Progenitor cell of endocrine pancreas (in vitro differentiated cells): ENCODE data around the gene PIGQ. TPM values are rescaled to one million over a fixed set of nuclear protein-coding genes. Genes with fewer than 3 reads are reported as not detected.

Experiments used
- DNase-seq: peaks from one replicate; pipeline ENCODE4 v3.0.0; 2021; ENCODE audit warnings: low spot score; ENCODE audit not compliant: unreplicated experiment
- H3K27ac Mint-ChIP-seq: 2 replicates; pipeline ENCODE4 v1.8.0; 2021; ENCODE audit warnings: mild to moderate bottlenecking, moderate library complexity, mixed read lengths
- H3K27me3 Mint-ChIP-seq: 2 replicates; pipeline ENCODE4 v1.8.0; 2021; ENCODE audit warnings: mixed read lengths
- H3K36me3 Mint-ChIP-seq: 2 replicates; pipeline ENCODE4 v1.8.0; 2022; ENCODE audit warnings: mixed read lengths; ENCODE audit not compliant: insufficient read depth
- H3K4me1 Mint-ChIP-seq: 2 replicates; pipeline ENCODE4 v1.8.0; 2021; ENCODE audit warnings: low read depth, mixed read lengths
- H3K4me3 Mint-ChIP-seq: 2 replicates; pipeline ENCODE4 v1.8.0; 2021; ENCODE audit warnings: low read depth, mild to moderate bottlenecking, moderate library complexity, mixed read lengths
- H3K9me3 Mint-ChIP-seq: 2 replicates; pipeline ENCODE4 v1.8.0; 2021; ENCODE audit warnings: low read depth, mixed read lengths
- total RNA-seq: library from RNA; stranded (reverse); gene quantifications from 2 replicates; pipeline ENCODE4 v1.2.1, GENCODE V29; 2021
- TF ChIP-seq, protein P1 (sequence below): fragments of 200-600 bp; sonication (generic); IDR thresholded peaks from one replicate; pipeline ENCODE4 v1.5.0; 2021; ENCODE audit warnings: antibody characterized with exemption, mild to moderate bottlenecking; ENCODE audit not compliant: unreplicated experiment

The PIGQ gene
- total RNA-seq, 1 donor from 2014 or later = 109 TPM

GRCh38 chr16:580141-580945 lies 10.6 kb downstream of the PIGQ start:
- TF ChIP-seq, protein P1, sequence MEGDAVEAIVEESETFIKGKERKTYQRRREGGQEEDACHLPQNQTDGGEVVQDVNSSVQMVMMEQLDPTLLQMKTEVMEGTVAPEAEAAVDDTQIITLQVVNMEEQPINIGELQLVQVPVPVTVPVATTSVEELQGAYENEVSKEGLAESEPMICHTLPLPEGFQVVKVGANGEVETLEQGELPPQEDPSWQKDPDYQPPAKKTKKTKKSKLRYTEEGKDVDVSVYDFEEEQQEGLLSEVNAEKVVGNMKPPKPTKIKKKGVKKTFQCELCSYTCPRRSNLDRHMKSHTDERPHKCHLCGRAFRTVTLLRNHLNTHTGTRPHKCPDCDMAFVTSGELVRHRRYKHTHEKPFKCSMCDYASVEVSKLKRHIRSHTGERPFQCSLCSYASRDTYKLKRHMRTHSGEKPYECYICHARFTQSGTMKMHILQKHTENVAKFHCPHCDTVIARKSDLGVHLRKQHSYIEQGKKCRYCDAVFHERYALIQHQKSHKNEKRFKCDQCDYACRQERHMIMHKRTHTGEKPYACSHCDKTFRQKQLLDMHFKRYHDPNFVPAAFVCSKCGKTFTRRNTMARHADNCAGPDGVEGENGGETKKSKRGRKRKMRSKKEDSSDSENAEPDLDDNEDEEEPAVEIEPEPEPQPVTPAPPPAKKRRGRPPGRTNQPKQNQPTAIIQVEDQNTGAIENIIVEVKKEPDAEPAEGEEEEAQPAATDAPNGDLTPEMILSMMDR = no peak
- H3K27ac Mint-ChIP-seq = no peak overlapping the region
- peaks cover 1% of the 10 kb centered on the region for H3K27me3 Mint-ChIP-seq
- peaks cover 3% of the 10 kb centered on the region for H3K36me3 Mint-ChIP-seq
- H3K4me1 Mint-ChIP-seq = peaks cover 2% of the 10 kb centered on the region
- no peak for DNase-seq
- H3K9me3 Mint-ChIP-seq = no peaks in the 10 kb centered on the region
- H3K4me3 Mint-ChIP-seq = no peak overlapping the region

DNA sequence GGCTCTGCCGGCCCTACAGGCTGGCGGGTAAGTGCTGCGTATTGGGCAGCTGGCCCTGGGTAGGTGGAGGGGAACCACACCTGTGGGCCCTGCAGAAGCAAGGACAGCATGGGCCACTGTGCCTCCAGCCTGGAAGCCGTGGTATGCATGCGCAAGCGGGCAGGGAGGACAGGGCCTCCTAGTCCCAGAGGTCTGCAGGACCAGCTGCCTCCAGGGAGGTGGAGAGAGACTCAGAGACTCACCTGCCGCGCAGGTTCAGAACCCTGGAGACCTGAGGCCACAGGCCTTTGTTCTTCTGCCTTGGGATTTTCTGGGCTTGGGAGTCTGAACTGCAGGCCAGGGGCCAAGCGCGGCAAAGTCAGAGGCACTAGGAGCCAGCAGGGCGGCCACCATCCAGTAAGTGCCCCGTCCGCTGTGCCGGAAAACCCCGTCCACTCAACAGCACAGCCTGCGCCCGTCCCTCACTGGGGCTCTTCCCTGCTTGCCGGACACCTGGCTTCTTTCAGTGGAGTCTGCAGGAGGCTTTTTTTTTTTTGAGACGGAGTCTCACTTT lies 11.3 kb downstream of the PIGQ start:
- peaks cover 3% of the 10 kb centered on the region for H3K36me3 Mint-ChIP-seq
- peaks cover 8% of the 10 kb centered on the region for H3K27me3 Mint-ChIP-seq
- DNase-seq = no peak
- no peak overlapping the region for H3K4me3 Mint-ChIP-seq
- no peak overlapping the region for H3K27ac Mint-ChIP-seq
- H3K9me3 Mint-ChIP-seq = no peaks in the 10 kb centered on the region
- H3K4me1 Mint-ChIP-seq = peaks cover 2% of the 10 kb centered on the region
- TF ChIP-seq, protein P1 = no peak

- H3K4me3 Mint-ChIP-seq = no peak overlapping the region
- H3K9me3 Mint-ChIP-seq = no peaks in the 10 kb centered on the region
- DNase-seq = no peak
- H3K4me1 Mint-ChIP-seq = no peaks in the 10 kb centered on the region
- peaks cover 12% of the 10 kb centered on the region for H3K27me3 Mint-ChIP-seq
- TF ChIP-seq, protein P1 = no peak
- H3K27ac Mint-ChIP-seq = no peak overlapping the region
- no peaks in the 10 kb centered on the region for H3K36me3 Mint-ChIP-seq
These were observed 12.4 kb downstream of the PIGQ start for GRCh38 chr16:582218-582613.

GRCh38 chr16:582614-583331 lies 13.0 kb downstream of the PIGQ start:
- Mint-ChIP-seq H3K27ac (no peak overlapping the region), H3K4me1 (peaks cover 2% of the 10 kb centered on the region), H3K4me3 (no peak overlapping the region), H3K36me3 (no peaks in the 10 kb centered on the region), H3K27me3 (peaks cover 12% of the 10 kb centered on the region), H3K9me3 (no peaks in the 10 kb centered on the region)
- TF ChIP-seq, protein P1 = no peak
- DNase-seq = no peak

GRCh38 chr16:583470-583814 lies 13.7 kb downstream of the PIGQ start:
- Mint-ChIP-seq H3K4me3 (no peak overlapping the region), H3K27me3 (peaks cover 12% of the 10 kb centered on the region), H3K9me3 (no peaks in the 10 kb centered on the region), H3K36me3 (no peaks in the 10 kb centered on the region), H3K4me1 (peaks cover 4% of the 10 kb centered on the region), H3K27ac (no peak overlapping the region)
- no peak for DNase-seq
- TF ChIP-seq, protein P1 = no peak
